WTC11 (cell line): ENCODE data around the gene CHST3. TPM values are rescaled to one million over a fixed set of nuclear protein-coding genes. Genes with fewer than 3 reads are reported as not detected.

Source experiments
- ATAC-seq: fragments of 200-7000 bp; cut with Tn5 transposase; 2 replicates; pipeline ENCODE4 v1.10.0; 2021; ENCODE audit warnings: mild to moderate bottlenecking, moderate library complexity
- CTCF ChIA-PET: fragments of 300-600 bp; sonication (Branson Sonifier 250); formaldehyde crosslinking; loops from one replicate; lab custom pipeline; 2021; ENCODE audit warnings: antibody characterized with exemption; lab: Charles Lee
- POLR2A ChIA-PET: fragments of 350-600 bp; sonication (Branson Sonifier 250); formaldehyde crosslinking; loops from one replicate; lab custom pipeline; 2021; ENCODE audit warnings: antibody characterized with exemption; lab: Charles Lee
- DNase-seq: peaks from one replicate; pipeline ENCODE4 v3.0.0; 2021; ENCODE audit warnings: low spot score
- H3K27ac Mint-ChIP-seq: 2 replicates; pipeline ENCODE4 v1.8.0; 2021; ENCODE audit warnings: mixed read lengths
- H3K27me3 Mint-ChIP-seq: 2 replicates; pipeline ENCODE4 v1.8.0; 2021; ENCODE audit warnings: low read depth, mild to moderate bottlenecking, moderate library complexity, mixed read lengths
- H3K36me3 Mint-ChIP-seq: 2 replicates; pipeline ENCODE4 v1.8.0; 2021; ENCODE audit warnings: mixed read lengths
- H3K4me1 Mint-ChIP-seq: 2 replicates; pipeline ENCODE4 v1.8.0; 2022; ENCODE audit warnings: mixed read lengths
- H3K4me3 Mint-ChIP-seq: 2 replicates; pipeline ENCODE4 v1.8.0; 2021; ENCODE audit warnings: mild to moderate bottlenecking, moderate library complexity, mixed read lengths
- H3K9me3 Mint-ChIP-seq: 2 replicates; pipeline ENCODE4 v1.8.0; 2021; ENCODE audit warnings: mixed read lengths
- ATF1 ChIP-seq: sonication (generic); formaldehyde crosslinking; IDR thresholded peaks from 2 replicates; pipeline ENCODE4 v1.8.1; 2023; ENCODE audit warnings: mild to moderate bottlenecking, moderate library complexity, missing genetic modification reagents
- CREM ChIP-seq: sonication (generic); formaldehyde crosslinking; IDR thresholded peaks from 2 replicates; pipeline ENCODE4 v1.8.1; 2022; ENCODE audit warnings: mild to moderate bottlenecking, missing genetic modification reagents, moderate library complexity
- ESRRA ChIP-seq: sonication (generic); formaldehyde crosslinking; IDR thresholded peaks from 2 replicates; pipeline ENCODE4 v1.8.1; 2022; ENCODE audit warnings: mild to moderate bottlenecking, missing genetic modification reagents, borderline replicate concordance
- ETV6 ChIP-seq: sonication (generic); formaldehyde crosslinking; IDR thresholded peaks from 2 replicates; pipeline ENCODE4 v1.8.1; 2022; ENCODE audit warnings: mild to moderate bottlenecking, missing genetic modification reagents
- GABPB1 ChIP-seq: sonication (generic); formaldehyde crosslinking; IDR thresholded peaks from 2 replicates; pipeline ENCODE4 v1.8.1; 2023; ENCODE audit warnings: mild to moderate bottlenecking, missing genetic modification reagents
- JAZF1 ChIP-seq: fragments of 250-450 bp; sonication (Bioruptor Pico); IDR thresholded peaks from 2 replicates; pipeline ENCODE4 v1.9.0; 2021; ENCODE audit warnings: moderate library complexity, mild to moderate bottlenecking, inconsistent platforms
- KAT7 ChIP-seq: sonication (generic); formaldehyde crosslinking; IDR thresholded peaks from 2 replicates; pipeline ENCODE4 v1.8.1; 2023; ENCODE audit warnings: missing genetic modification reagents, mild to moderate bottlenecking, borderline replicate concordance
- MXD4 ChIP-seq: fragments of 250-450 bp; sonication (Bioruptor Pico); IDR thresholded peaks from 2 replicates; pipeline ENCODE4 v1.8.0; 2021; ENCODE audit warnings: mild to moderate bottlenecking, moderate library complexity, borderline replicate concordance
- NR1H2 ChIP-seq: sonication (generic); formaldehyde crosslinking; IDR thresholded peaks from 2 replicates; pipeline ENCODE4 v1.9.0; 2021; ENCODE audit warnings: mild to moderate bottlenecking, moderate library complexity, missing genetic modification reagents
- SMAD3 ChIP-seq: sonication (generic); formaldehyde crosslinking; IDR thresholded peaks from 2 replicates; pipeline ENCODE4 v1.8.0; 2022; ENCODE audit warnings: missing genetic modification reagents, mild to moderate bottlenecking, borderline replicate concordance
- TP53 ChIP-seq: sonication (generic); formaldehyde crosslinking; IDR thresholded peaks from 2 replicates; pipeline ENCODE4 v1.8.1; 2023; ENCODE audit warnings: mild to moderate bottlenecking, missing genetic modification reagents
- ZBTB21 ChIP-seq: sonication (generic); formaldehyde crosslinking; IDR thresholded peaks from 2 replicates; pipeline ENCODE4 v1.8.1; 2023; ENCODE audit warnings: mild to moderate bottlenecking, missing genetic modification reagents, borderline replicate concordance
- ZNF232 ChIP-seq: sonication (generic); formaldehyde crosslinking; IDR thresholded peaks from 2 replicates; pipeline ENCODE4 v1.8.0; 2022; ENCODE audit warnings: mild to moderate bottlenecking, missing genetic modification reagents
- ZNF512 ChIP-seq: sonication (generic); formaldehyde crosslinking; IDR thresholded peaks from 2 replicates; pipeline ENCODE4 v1.8.1; 2022; ENCODE audit warnings: missing genetic modification reagents, borderline replicate concordance
- total RNA-seq: library from RNA; stranded (reverse); gene quantifications from 3 replicates; pipeline ENCODE4 v1.2.3, GENCODE V29; 2021
- TF ChIP-seq, protein P1 (sequence below): sonication (generic); formaldehyde crosslinking; IDR thresholded peaks from 2 replicates; pipeline ENCODE4 v1.8.1; 2022; ENCODE audit warnings: mild to moderate bottlenecking, moderate library complexity, missing genetic modification reagents
- TF ChIP-seq, protein P2 (sequence below): fragments of 250-450 bp; sonication (Bioruptor Pico); IDR thresholded peaks from 2 replicates; pipeline ENCODE4 v2.1.2; 2022; ENCODE audit warnings: mild to moderate bottlenecking, moderate library complexity

CHST3 gene
- total RNA-seq, 1 experiment from 2014 or later, result 7.0 TPM

GRCh38 chr10:71971769-71972555 lies 7.8 kb downstream of the CHST3 start:
- Mint-ChIP-seq H3K4me3 (no peak overlapping the region), H3K36me3 (no peaks in the 10 kb centered on the region), H3K27ac (peak overlapping the region; percentile 69; the same call in 1 of the 2 replicates), H3K27me3 (no peaks in the 10 kb centered on the region), H3K4me1 (peaks cover 21% of the 10 kb centered on the region), H3K9me3 (no peaks in the 10 kb centered on the region)
- DNase-seq, result no peak
- ChIA-PET CTCF (interaction anchor here (1.2 to 2.7 kb wide), 5 partner anchors 11 to 77 kb away, joined by 3 to 18 read pairs (median 6); no protein-coding TSS in a partner anchor), POLR2A (no interaction called here)
- ATAC-seq, result no peak
- TF ChIP-seq, protein P1, sequence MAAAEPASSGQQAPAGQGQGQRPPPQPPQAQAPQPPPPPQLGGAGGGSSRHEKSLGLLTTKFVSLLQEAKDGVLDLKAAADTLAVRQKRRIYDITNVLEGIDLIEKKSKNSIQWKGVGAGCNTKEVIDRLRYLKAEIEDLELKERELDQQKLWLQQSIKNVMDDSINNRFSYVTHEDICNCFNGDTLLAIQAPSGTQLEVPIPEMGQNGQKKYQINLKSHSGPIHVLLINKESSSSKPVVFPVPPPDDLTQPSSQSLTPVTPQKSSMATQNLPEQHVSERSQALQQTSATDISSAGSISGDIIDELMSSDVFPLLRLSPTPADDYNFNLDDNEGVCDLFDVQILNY, result no peak
- TF ChIP-seq ZBTB21, result no peak
- TF ChIP-seq ATF1 (CRISPR knock-in tag), result no peak
- TF ChIP-seq ETV6 (CRISPR knock-in tag), result no peak
- TF ChIP-seq SMAD3, result no peak
- TF ChIP-seq ESRRA (CRISPR knock-in tag), result no peak

DNA sequence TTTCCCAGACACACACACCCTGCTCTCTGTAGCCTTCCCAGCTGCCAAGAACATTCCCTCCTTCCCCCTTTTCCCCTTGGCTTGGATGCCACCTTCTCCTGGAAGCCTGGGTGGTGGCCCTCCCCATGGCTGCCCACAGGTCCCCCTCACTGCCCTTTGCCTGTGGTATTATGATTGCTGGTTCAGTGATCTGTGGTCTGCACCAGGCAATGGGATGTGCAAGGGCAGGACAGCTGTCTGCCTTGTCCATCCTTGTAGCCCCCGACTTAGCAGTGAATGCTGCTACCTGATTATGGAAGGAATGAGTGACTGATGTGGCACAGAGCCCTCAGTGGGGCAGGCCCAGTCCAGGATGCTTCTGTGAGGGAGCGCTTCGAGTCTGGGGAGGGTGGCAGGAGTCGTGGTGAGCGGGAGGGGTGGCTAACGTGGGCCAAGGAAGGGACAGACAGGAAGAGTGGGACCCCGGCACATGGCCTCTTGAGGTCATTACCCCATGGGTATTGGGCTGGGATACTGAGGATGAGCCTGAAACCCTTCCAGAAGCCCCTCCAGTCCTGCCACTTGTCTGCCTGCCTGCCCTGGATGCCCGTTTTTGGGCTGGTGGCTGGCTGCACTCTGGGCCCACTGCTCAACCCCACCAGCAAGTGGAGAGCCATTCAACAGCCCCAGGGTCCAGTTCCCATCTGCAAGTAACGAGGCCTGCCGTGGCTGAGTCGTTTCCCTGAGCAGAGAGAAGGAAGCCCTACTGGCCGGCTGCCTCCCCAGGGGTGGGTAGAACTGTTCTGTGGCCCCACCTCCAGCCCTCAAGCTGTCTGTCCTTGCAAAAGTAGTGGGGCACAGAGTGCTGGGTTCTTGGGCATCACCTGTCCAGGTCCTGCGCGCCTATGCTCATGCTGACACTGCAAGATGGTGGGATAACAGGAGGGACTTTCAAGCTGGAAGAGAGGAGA lies 8.8 kb downstream of the CHST3 start:
- ATAC-seq, result no peak
- TF ChIP-seq ZNF512 (CRISPR knock-in tag) (no peak), NR1H2 (CRISPR knock-in tag) (no peak), ZBTB21 (no peak), GABPB1 (CRISPR knock-in tag) (no peak), JAZF1 (CRISPR knock-in tag) (no peak), ZNF232 (CRISPR knock-in tag) (no peak), MXD4 (CRISPR knock-in tag) (no peak), KAT7 (CRISPR knock-in tag) (no peak), TP53 (CRISPR knock-in tag) (no peak), CREM (no peak)
- TF ChIP-seq, protein P2, sequence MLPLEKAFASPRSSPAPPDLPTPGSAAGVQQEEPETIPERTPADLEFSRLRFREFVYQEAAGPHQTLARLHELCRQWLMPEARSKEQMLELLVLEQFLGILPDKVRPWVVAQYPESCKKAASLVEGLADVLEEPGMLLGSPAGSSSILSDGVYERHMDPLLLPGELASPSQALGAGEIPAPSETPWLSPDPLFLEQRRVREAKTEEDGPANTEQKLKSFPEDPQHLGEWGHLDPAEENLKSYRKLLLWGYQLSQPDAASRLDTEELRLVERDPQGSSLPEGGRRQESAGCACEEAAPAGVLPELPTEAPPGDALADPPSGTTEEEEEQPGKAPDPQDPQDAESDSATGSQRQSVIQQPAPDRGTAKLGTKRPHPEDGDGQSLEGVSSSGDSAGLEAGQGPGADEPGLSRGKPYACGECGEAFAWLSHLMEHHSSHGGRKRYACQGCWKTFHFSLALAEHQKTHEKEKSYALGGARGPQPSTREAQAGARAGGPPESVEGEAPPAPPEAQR (CRISPR knock-in tag), result no peak
- TF ChIP-seq, all 79 proteins: peak for 0
- no peak for DNase-seq
- CTCF ChIA-PET, result interaction anchor here (1.1 to 1.9 kb wide), 4 partner anchors 10 to 76 kb away, joined by 3 to 7 read pairs (median 5); no protein-coding TSS in a partner anchor
- Mint-ChIP-seq H3K4me1 (peaks cover 15% of the 10 kb centered on the region), H3K36me3 (no peaks in the 10 kb centered on the region), H3K4me3 (no peak overlapping the region), H3K27me3 (no peaks in the 10 kb centered on the region), H3K9me3 (no peaks in the 10 kb centered on the region), H3K27ac (no peak overlapping the region)
- POLR2A ChIA-PET, result no interaction called here
